ENCODE results near the gene MTOR.
A peak's percentile ranks its signal among the peaks of the same experiment; 100 is the strongest.

Gene MTOR

DNA sequence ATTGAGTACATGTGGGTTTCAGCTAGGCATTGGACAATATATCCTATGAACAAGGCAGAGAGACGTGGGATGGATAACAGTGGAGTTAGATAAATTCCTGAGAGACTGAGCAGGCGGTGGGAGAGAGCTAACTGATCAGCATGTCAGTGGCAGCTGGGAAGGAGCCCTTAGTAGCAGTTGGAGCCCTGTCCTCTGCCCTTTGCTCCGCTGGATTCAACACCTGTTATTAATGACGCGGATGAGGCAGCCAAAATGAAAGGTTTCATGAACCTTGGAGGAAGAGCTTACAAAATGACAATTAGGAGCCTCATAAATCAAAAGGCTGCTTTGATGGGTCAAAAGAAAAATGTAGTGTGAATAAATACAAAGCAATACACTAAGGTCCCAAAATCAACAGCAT lies 26.7 kb upstream of the MTOR start:
- no peak overlapping the region for H3K4me3 ChIP-seq (ENCODE audit: low read depth, low read length)
- TF ChIP-seq, protein P1, sequence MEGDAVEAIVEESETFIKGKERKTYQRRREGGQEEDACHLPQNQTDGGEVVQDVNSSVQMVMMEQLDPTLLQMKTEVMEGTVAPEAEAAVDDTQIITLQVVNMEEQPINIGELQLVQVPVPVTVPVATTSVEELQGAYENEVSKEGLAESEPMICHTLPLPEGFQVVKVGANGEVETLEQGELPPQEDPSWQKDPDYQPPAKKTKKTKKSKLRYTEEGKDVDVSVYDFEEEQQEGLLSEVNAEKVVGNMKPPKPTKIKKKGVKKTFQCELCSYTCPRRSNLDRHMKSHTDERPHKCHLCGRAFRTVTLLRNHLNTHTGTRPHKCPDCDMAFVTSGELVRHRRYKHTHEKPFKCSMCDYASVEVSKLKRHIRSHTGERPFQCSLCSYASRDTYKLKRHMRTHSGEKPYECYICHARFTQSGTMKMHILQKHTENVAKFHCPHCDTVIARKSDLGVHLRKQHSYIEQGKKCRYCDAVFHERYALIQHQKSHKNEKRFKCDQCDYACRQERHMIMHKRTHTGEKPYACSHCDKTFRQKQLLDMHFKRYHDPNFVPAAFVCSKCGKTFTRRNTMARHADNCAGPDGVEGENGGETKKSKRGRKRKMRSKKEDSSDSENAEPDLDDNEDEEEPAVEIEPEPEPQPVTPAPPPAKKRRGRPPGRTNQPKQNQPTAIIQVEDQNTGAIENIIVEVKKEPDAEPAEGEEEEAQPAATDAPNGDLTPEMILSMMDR (IDR thresholded peaks at IDR 0.05; ENCODE audit: control insufficient read depth, extremely low read depth, insufficient read depth), result no peak
- DNase-seq (ENCODE audit: low read depth), result no peak

GRCh38 chr1:11286735-11287410 lies 24.5 kb upstream of the MTOR start:
- TF ChIP-seq, protein P1 (IDR thresholded peaks at IDR 0.05; ENCODE audit: control insufficient read depth, extremely low read depth, insufficient read depth), result no peak
- DNase-seq (ENCODE audit: low read depth), result no peak
- H3K4me3 ChIP-seq (ENCODE audit: low read depth, low read length), result no peak overlapping the region

- no peak overlapping the region for H3K4me3 ChIP-seq (ENCODE audit: low read depth, low read length)
- DNase-seq (ENCODE audit: low read depth), result no peak
- TF ChIP-seq, protein P1 (IDR thresholded peaks at IDR 0.05; ENCODE audit: control insufficient read depth, extremely low read depth, insufficient read depth), result peak; percentile 45
These were observed 23.8 kb upstream of the MTOR start for GRCh38 chr1:11285883-11286734.

GRCh38 chr1:11284784-11285183 lies 22.4 kb upstream of the MTOR start:
- DNase-seq (ENCODE audit: low read depth), result no peak
- no peak overlapping the region for H3K4me3 ChIP-seq (ENCODE audit: low read depth, low read length)
- TF ChIP-seq, protein P1 (IDR thresholded peaks at IDR 0.05; ENCODE audit: control insufficient read depth, extremely low read depth, insufficient read depth), result no peak

- no peak overlapping the region for H3K4me3 ChIP-seq (ENCODE audit: low read depth, low read length)
- TF ChIP-seq, protein P1 (IDR thresholded peaks at IDR 0.05; ENCODE audit: control insufficient read depth, extremely low read depth, insufficient read depth), result no peak
- no peak for DNase-seq (ENCODE audit: low read depth)
These were observed 20.8 kb upstream of the MTOR start for GRCh38 chr1:11283151-11283550.

DNA sequence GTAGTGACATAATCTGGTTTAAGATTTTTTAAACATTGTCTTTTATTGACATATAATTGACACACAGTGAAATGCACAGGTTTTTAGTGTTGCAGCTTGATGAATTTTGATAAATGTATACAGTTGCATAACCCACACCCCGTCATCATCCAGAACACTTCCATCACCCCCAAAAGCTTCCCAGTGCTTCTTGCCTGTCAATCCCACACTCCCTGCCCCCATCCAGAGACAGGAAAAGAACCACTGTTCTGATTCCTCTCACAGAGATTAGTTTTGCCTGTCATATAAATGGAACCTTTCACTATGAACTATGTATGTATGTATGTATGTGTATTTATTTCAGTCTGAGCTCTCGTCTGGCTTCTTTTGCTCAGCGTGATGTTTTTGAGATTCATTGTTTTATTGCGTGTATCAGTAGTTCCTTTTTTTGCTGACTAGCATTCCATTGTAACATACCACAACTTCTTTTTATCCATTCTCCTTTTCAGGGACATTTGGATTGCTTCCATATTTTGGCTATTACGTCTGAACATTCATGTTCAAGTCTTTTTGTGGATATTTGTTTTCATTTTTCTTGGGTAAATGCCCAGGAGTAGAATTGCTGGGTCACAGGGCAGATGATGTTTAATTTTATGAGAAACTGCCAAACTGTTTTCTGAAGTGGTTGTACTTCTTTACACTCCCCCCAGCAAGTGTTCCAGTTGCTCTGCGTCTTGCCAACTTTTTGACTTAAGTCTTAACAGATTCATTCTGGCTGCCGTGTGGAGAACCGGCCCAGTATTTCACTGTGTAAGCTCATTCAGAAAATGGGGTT lies 19.4 kb upstream of the MTOR start:
- peak overlapping the region; percentile 9; the same call in 1 of the 2 replicates for H3K4me3 ChIP-seq (ENCODE audit: low read depth, low read length)
- peak; percentile 89 for DNase-seq (ENCODE audit: low read depth)
- TF ChIP-seq, protein P1 (IDR thresholded peaks at IDR 0.05; ENCODE audit: control insufficient read depth, extremely low read depth, insufficient read depth), result no peak

Measured in LNCaP clone FGC (cell line).